Measurements from ENCODE around the gene TGFBR1. TPM values are rescaled to one million over a fixed set of nuclear protein-coding genes. Genes with fewer than 3 reads are reported as not detected.
A peak's percentile ranks its signal among the peaks of the same experiment; 100 is the strongest.

Gene TGFBR1
- total RNA-seq, 2 donors from 2014 or later = 85.0 to 91.6 TPM

GRCh38 chr9:99101812-99102211, 3.1 kb upstream of the TGFBR1 start:
- no peak for DNase-seq (ENCODE audit: low spot score)
- intact Hi-C loops (cut with DNase I) = no loop called here

GRCh38 chr9:99103054-99103895, 1.6 kb upstream of the TGFBR1 start:
- intact Hi-C loops (cut with DNase I) = no loop called here
- no peak for DNase-seq (ENCODE audit: low spot score)

GRCh38 chr9:99103901-99104458, 933 bp upstream of the TGFBR1 start:
- DNase-seq (ENCODE audit: low spot score) = peak; percentile 84
- intact Hi-C loops (cut with DNase I) = no loop called here

GRCh38 chr9:99105152-99106043, 485 bp downstream of the TGFBR1 start:
- intact Hi-C loops (cut with DNase I) = no loop called here
- peak; percentile 96 for DNase-seq (ENCODE audit: low spot score)

GRCh38 chr9:99106044-99106375, 1.1 kb downstream of the TGFBR1 start:
- intact Hi-C loops (cut with DNase I) = no loop called here
- DNase-seq (ENCODE audit: low spot score) = no peak

GRCh38 chr9:99107421-99107820, 2.5 kb downstream of the TGFBR1 start:
- intact Hi-C loops (cut with DNase I) = no loop called here
- DNase-seq (ENCODE audit: low spot score) = no peak

- intact Hi-C loops (cut with DNase I) = no loop called here
- DNase-seq (ENCODE audit: low spot score) = no peak
These were observed 3.2 kb downstream of the TGFBR1 start for GRCh38 chr9:99108131-99108530.

- intact Hi-C loops (cut with DNase I) = no loop called here
- DNase-seq (ENCODE audit: low spot score) = no peak
These were observed 4.6 kb downstream of the TGFBR1 start for GRCh38 chr9:99109522-99109921.

GRCh38 chr9:99112750-99113413, 8.0 kb downstream of the TGFBR1 start:
- intact Hi-C loops (cut with DNase I) = loop anchor here in 1 of 2 donors (5.0 kb wide), 1 partner anchor 1304 kb away; no protein-coding TSS in a partner anchor
- no peak for DNase-seq (ENCODE audit: low spot score)

- DNase-seq (ENCODE audit: low spot score) = no peak
- intact Hi-C loops (cut with DNase I) = loop anchor here in 1 of 2 donors (5.0 kb wide), 1 partner anchor 1304 kb away; no protein-coding TSS in a partner anchor
These were observed 8.6 kb downstream of the TGFBR1 start for GRCh38 chr9:99113414-99114048.

- no peak for DNase-seq (ENCODE audit: low spot score)
- intact Hi-C loops (cut with DNase I) = loop anchor here in 1 of 2 donors (5.0 kb wide), 1 partner anchor 1303 kb away; no protein-coding TSS in a partner anchor
These were observed 9.1 kb downstream of the TGFBR1 start for GRCh38 chr9:99114049-99114440.

- intact Hi-C loops (cut with DNase I) = loop anchor here in 1 of 2 donors (5.0 kb wide), 1 partner anchor 1302 kb away; no protein-coding TSS in a partner anchor
- no peak for DNase-seq (ENCODE audit: low spot score)
These were observed 10.1 kb downstream of the TGFBR1 start for GRCh38 chr9:99114846-99115500.

GRCh38 chr9:99116003-99116411, 11.1 kb downstream of the TGFBR1 start:
- intact Hi-C loops (cut with DNase I) = no loop called here
- no peak for DNase-seq (ENCODE audit: low spot score)

GRCh38 chr9:99118782-99119466, 14.0 kb downstream of the TGFBR1 start:
- intact Hi-C loops (cut with DNase I) = no loop called here
- no peak for DNase-seq (ENCODE audit: low spot score)

- DNase-seq (ENCODE audit: low spot score) = no peak
- intact Hi-C loops (cut with DNase I) = no loop called here
These were observed 15.2 kb downstream of the TGFBR1 start for GRCh38 chr9:99119976-99120655.

- intact Hi-C loops (cut with DNase I) = no loop called here
- DNase-seq (ENCODE audit: low spot score) = no peak
These were observed 16.7 kb downstream of the TGFBR1 start for GRCh38 chr9:99121604-99122003.

GRCh38 chr9:99124534-99125255, 19.8 kb downstream of the TGFBR1 start:
- no peak for DNase-seq (ENCODE audit: low spot score)
- intact Hi-C loops (cut with DNase I) = no loop called here
